B cell (primary cell): Measurements from ENCODE around the gene NOS1AP. TPM values are rescaled to one million over a fixed set of nuclear protein-coding genes. Genes with fewer than 3 reads are reported as not detected.

Experiments used
- ATAC-seq: fragments of 200-7000 bp; cut with Tn5 transposase; one replicate; pipeline ENCODE4 v1.10.0; 2021; ENCODE audit warnings: low read depth, mild to moderate bottlenecking, moderate number of reproducible peaks, moderate library complexity
- CTCF ChIA-PET: fragments of 350-600 bp; sonication (Branson Sonifier 250); formaldehyde crosslinking; loops from one replicate; lab custom pipeline; 2021; ENCODE audit warnings: antibody characterized with exemption, inconsistent platforms; lab: Charles Lee
- POLR2A ChIA-PET: fragments of 350-600 bp; sonication (Branson Sonifier 250); formaldehyde crosslinking; loops from one replicate; lab custom pipeline; 2021; ENCODE audit warnings: antibody characterized with exemption; lab: Charles Lee
- DNase-seq: peaks from one replicate; pipeline ENCODE4 v3.0.0; 2013
- H2AFZ ChIP-seq: 2 replicates; pipeline ENCODE4 v1.6.1; 2012; ENCODE audit warnings: mild to moderate bottlenecking, low read depth, low read length; ENCODE audit not compliant: insufficient read depth, poor library complexity, severe bottlenecking
- H3K27ac ChIP-seq, 2 donors: 1 replicate in 1 of 2; 2 replicates in 1 of 2; pipeline ENCODE4 v1.5.1; 2012 to 2013; ENCODE audit warnings: low read length in 2 of 2, mild to moderate bottlenecking in 2 of 2, moderate library complexity in 1 of 2
- H3K27me3 ChIP-seq, 4 experiments: fragments of 200-600 bp in 1 of 4; sonication (generic) in 1 of 4; replicated peaks in 1 of 4; 1 replicate in 2 of 4; 2 replicates in 2 of 4; pipeline versions ENCODE4 v1.6.1 to v1.7.0; 2013 to 2016; ENCODE audit warnings: low read length in 3 of 4, mild to moderate bottlenecking in 2 of 4, mixed read lengths in 1 of 4, moderate library complexity in 1 of 4; ENCODE audit not compliant: insufficient read depth in 4 of 4, control insufficient read depth in 3 of 4; ENCODE audit errors: control extremely low read depth in 1 of 4
- H3K36me3 ChIP-seq, 2 experiments: replicated peaks in 1 of 2; 1 replicate in 1 of 2; 2 replicates in 1 of 2; pipeline versions ENCODE4 v1.6.1 to v1.7.1; 2013; ENCODE audit warnings: low read length in 1 of 2; ENCODE audit not compliant: insufficient read depth in 2 of 2, control insufficient read depth in 1 of 2; ENCODE audit errors: control extremely low read depth in 1 of 2, extremely low read depth in 1 of 2
- H3K4me1 ChIP-seq, 2 donors: fragments of 200-600 bp in 1 of 2; sonication (generic) in 1 of 2; 1 replicate in 1 of 2; 2 replicates in 1 of 2; pipeline versions ENCODE4 v1.5.1 to v1.6.1; 2013 to 2017; ENCODE audit warnings: low read length in 2 of 2; ENCODE audit not compliant: control insufficient read depth in 2 of 2, insufficient read depth in 2 of 2
- H3K4me2 ChIP-seq: replicated peaks from 2 replicates; pipeline ENCODE3; 2012; ENCODE audit warnings: mild to moderate bottlenecking, low read depth, low read length; ENCODE audit not compliant: poor library complexity, severe bottlenecking
- H3K4me3 ChIP-seq, 5 experiments: fragments of 200-600 bp in 1 of 5; sonication (generic) in 1 of 5; 1 replicate in 3 of 5; 2 replicates in 2 of 5; pipeline versions ENCODE4 v1.5.1 to v1.7.0; 2011 to 2016; ENCODE audit warnings: low read length in 4 of 5, mild to moderate bottlenecking in 4 of 5, low read depth in 2 of 5, control low read depth in 1 of 5, moderate library complexity in 1 of 5; ENCODE audit not compliant: insufficient read depth in 1 of 5; ENCODE audit errors: control extremely low read depth in 1 of 5, extremely low read depth in 1 of 5
- H3K79me2 ChIP-seq: fragments of 200-600 bp; sonication (generic); one replicate; pipeline ENCODE4 v1.6.0; 2016; ENCODE audit warnings: low read length; ENCODE audit not compliant: control insufficient read depth, insufficient read depth
- H3K9ac ChIP-seq: fragments of 200-600 bp; sonication (generic); 2 replicates; pipeline ENCODE4 v1.6.1; 2017; ENCODE audit warnings: mild to moderate bottlenecking, low read length, moderate library complexity
- H3K9me3 ChIP-seq, 3 donors: one replicate each; pipeline versions ENCODE4 v1.6.1 to v1.7.1; 2013; ENCODE audit warnings: low read length in 2 of 3; ENCODE audit not compliant: control insufficient read depth in 2 of 3, insufficient read depth in 1 of 3; ENCODE audit errors: control extremely low read depth in 1 of 3
- H4K20me1 ChIP-seq: 2 replicates; pipeline ENCODE4 v1.6.0; 2012; ENCODE audit warnings: mild to moderate bottlenecking, low read length; ENCODE audit not compliant: insufficient read depth, control insufficient read depth, poor library complexity, severe bottlenecking
- H3K27ac Mint-ChIP-seq: one replicate; pipeline ENCODE4 v1.8.0; 2021; ENCODE audit warnings: mixed read lengths
- H3K27me3 Mint-ChIP-seq: one replicate; pipeline ENCODE4 v1.8.0; 2021; ENCODE audit warnings: mixed read lengths
- H3K4me1 Mint-ChIP-seq: one replicate; pipeline ENCODE4 v1.8.0; 2021; ENCODE audit warnings: mixed read lengths
- H3K4me3 Mint-ChIP-seq: one replicate; pipeline ENCODE4 v1.8.0; 2021; ENCODE audit warnings: mixed read lengths
- H3K9me3 Mint-ChIP-seq: one replicate; pipeline ENCODE4 v1.8.0; 2022; ENCODE audit warnings: mixed read lengths; ENCODE audit not compliant: insufficient read depth
- CTCF ChIP-seq: fragments of 200-600 bp; IDR thresholded peaks from one replicate; pipeline ENCODE4 v1.8.0; 2022; ENCODE audit warnings: antibody characterized with exemption, mild to moderate bottlenecking
- EZH2 ChIP-seq: IDR thresholded peaks from 2 replicates; pipeline ENCODE4 v1.6.1; 2012; ENCODE audit warnings: borderline replicate concordance, low read depth, mild to moderate bottlenecking, moderate library complexity, low read length; ENCODE audit not compliant: insufficient read depth, poor library complexity, severe bottlenecking
- WGBS: methylation state at CpG from one replicate; pipeline ENCODE4 v1.1.5; 2013; ENCODE audit warnings: missing lambda C conversion rate; ENCODE audit not compliant: insufficient coverage; 5-methylcytosine and 5-hydroxymethylcytosine counted together
- intact Hi-C: fragments of 100-400 bp; cut with micrococcal nuclease; formaldehyde crosslinking; loops from one replicate; pipeline ENCODE4 v1.10.0; 2022
- polyA plus RNA-seq: library from polyadenylated mRNA; depleted of rRNA; stranded (reverse); fragments of >200 nt; gene quantifications from 2 replicates; pipeline ENCODE4 v1.2.3, GENCODE V29; 2012
- total RNA-seq, 2 donors: library from RNA; stranded (reverse); fragments of 120-200 nt in 1 of 2; gene quantifications; 1 replicate in 1 of 2; 2 replicates in 1 of 2; pipeline versions ENCODE4 v1.2.3 to v1.2.4, GENCODE V29; 2013 to 2022

NOS1AP gene
- total and polyA plus RNA-seq, 2 donors (not counting 1 experiment from before 2014, with no cell fraction given), result 0.32 TPM; not detected in 1

DNA sequence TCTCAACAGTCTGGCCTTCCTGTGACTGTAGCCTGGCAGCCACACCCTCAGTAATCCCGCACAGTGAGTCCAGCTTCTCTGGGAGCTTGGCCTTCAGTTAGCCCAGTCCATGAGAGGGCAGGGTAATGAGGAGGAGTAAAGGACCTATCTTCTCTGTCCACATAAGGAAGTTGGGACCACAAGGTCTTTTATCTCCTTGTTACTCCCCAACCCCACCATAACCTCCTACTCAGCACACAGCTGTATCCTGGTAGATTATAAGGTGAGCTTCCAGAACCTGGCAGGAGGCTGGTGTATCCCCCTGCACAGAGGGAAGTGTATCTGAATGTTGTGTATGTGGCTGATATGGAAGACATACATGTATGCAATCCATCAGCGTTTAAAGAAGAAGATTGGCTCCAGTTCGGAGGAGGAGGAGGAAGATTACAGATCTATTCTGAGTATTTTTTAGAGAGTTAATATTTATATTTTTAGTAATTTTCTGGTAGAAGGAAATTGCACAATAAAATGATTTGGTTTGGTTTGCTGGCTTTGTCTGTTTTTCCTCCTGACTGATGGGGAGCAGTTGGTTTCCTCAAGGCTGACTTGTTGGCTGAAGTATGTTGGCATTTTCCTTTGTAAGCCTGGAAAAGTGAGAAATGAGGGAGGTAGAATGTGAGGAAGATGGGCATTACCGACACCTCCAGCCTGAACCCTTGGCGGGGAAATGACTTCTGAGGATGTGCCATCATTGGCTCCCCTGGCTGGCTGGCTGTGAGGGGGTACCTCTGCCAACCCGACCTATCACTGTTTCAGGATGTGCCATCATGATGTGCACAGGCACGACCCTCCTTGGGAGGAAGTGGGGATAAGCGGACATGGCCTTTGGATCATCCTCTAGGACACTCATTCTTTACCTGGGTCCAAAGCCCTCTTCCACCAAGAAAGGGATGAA, 317.1 kb downstream of the NOS1AP start:
- intact Hi-C loops, result no loop called here
- no peaks in the 10 kb centered on the region for H3K9me3 Mint-ChIP-seq
- Histone ChIP-seq H3K27ac (no peak overlapping the region), H3K4me3 (no peak overlapping the region), H3K4me1 (peaks cover 3 to 5% of the 10 kb centered on the region in 2 donors), H3K4me2 (no peak overlapping the region), H3K36me3 (no peaks in the 10 kb centered on the region), H4K20me1 (no peaks in the 10 kb centered on the region), H3K27me3 (no peaks in the 10 kb centered on the region), H3K79me2 (no peaks in the 10 kb centered on the region), H3K9ac (no peak overlapping the region), H3K9me3 (no peaks in the 10 kb centered on the region), H2AFZ (no peak overlapping the region)
- H3K4me3 Mint-ChIP-seq, result no peak overlapping the region
- H3K4me1 Mint-ChIP-seq, result peaks cover 10% of the 10 kb centered on the region
- H3K27ac Mint-ChIP-seq, result no peak overlapping the region
- ChIA-PET POLR2A (no interaction called here), CTCF (no interaction called here)
- peaks cover 21% of the 10 kb centered on the region for H3K27me3 Mint-ChIP-seq
- 88% methylated on average over 4 of the region's 8 CpGs for WGBS
- ATAC-seq (no peak), DNase-seq (no peak)
- TF ChIP-seq CTCF, result no peak
- no peak for TF ChIP-seq EZH2
